SHP77 (cell line): ENCODE measurements around the gene PABPC3.

ENCODE experiments used
- DNase-seq, 2 experiments: peaks; one replicate each; lab custom pipeline; 2025; lab: John Stamatoyannopoulos, UW

PABPC3 gene

GRCh38 chr13:25111585-25111956, 15.6 kb downstream of the PABPC3 start:
- no peak for DNase-seq

GRCh38 chr13:25112695-25113255, 16.8 kb downstream of the PABPC3 start:
- no peak for DNase-seq

GRCh38 chr13:25114220-25114619, 18.3 kb downstream of the PABPC3 start:
- peak; percentile 61 to 62 for DNase-seq

GRCh38 chr13:25116044-25116443, 20.1 kb downstream of the PABPC3 start:
- no peak for DNase-seq

- no peak for DNase-seq
These were observed 21.4 kb downstream of the PABPC3 start for GRCh38 chr13:25117312-25117711.

- DNase-seq: no peak
These were observed 22.5 kb downstream of the PABPC3 start for GRCh38 chr13:25118378-25118905.

- no peak for DNase-seq
These were observed 35.0 kb downstream of the PABPC3 start for GRCh38 chr13:25130944-25131343.

- no peak for DNase-seq
These were observed 36.0 kb downstream of the PABPC3 start for GRCh38 chr13:25131881-25132420.

- no peak for DNase-seq
These were observed 36.9 kb downstream of the PABPC3 start for GRCh38 chr13:25132751-25133390.

- DNase-seq: no peak
These were observed 40.0 kb downstream of the PABPC3 start for GRCh38 chr13:25135896-25136295.

GRCh38 chr13:25136880-25137787, 41.2 kb downstream of the PABPC3 start:
- no peak for DNase-seq

GRCh38 chr13:25137788-25138115, 41.8 kb downstream of the PABPC3 start:
- DNase-seq: no peak

- DNase-seq: no peak
These were observed 45.1 kb downstream of the PABPC3 start for GRCh38 chr13:25141042-25141441.

GRCh38 chr13:25143706-25144105, 47.8 kb downstream of the PABPC3 start:
- no peak for DNase-seq

- no peak for DNase-seq
These were observed 51.9 kb downstream of the PABPC3 start for GRCh38 chr13:25147638-25148401.

- DNase-seq: no peak
These were observed 52.5 kb downstream of the PABPC3 start for GRCh38 chr13:25148402-25148771.
